GM12872 (cell line): ENCODE results near the gene AMIGO2.

ENCODE experiments used
- TF ChIP-seq, protein P1 (sequence below): IDR thresholded peaks from 3 replicates; pipeline ENCODE4 v1.5.1; 2011; ENCODE audit warnings: low read depth, mild to moderate bottlenecking, low read length, moderate library complexity; ENCODE audit not compliant: insufficient read depth

The AMIGO2 gene

DNA sequence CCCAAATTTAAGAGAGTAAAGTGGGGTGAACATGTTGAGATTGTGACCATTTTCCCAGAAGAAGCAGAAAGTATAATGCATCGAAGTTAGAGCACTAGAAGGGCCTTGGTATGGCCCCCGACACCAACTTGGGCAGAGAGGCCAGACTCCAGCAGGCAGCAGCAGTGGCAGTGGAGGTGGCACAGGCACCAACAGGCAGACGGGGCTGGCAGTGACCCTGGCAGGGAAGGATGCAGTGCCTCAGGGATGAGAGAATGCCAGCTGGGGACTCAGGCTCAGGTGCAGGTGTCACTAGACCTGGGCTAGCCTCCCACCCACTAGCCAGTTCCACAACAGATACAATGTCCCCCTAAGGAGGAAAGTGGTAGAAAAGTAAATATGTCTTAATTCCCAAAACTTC, 27.7 kb upstream of the AMIGO2 start:
- TF ChIP-seq, protein P1, sequence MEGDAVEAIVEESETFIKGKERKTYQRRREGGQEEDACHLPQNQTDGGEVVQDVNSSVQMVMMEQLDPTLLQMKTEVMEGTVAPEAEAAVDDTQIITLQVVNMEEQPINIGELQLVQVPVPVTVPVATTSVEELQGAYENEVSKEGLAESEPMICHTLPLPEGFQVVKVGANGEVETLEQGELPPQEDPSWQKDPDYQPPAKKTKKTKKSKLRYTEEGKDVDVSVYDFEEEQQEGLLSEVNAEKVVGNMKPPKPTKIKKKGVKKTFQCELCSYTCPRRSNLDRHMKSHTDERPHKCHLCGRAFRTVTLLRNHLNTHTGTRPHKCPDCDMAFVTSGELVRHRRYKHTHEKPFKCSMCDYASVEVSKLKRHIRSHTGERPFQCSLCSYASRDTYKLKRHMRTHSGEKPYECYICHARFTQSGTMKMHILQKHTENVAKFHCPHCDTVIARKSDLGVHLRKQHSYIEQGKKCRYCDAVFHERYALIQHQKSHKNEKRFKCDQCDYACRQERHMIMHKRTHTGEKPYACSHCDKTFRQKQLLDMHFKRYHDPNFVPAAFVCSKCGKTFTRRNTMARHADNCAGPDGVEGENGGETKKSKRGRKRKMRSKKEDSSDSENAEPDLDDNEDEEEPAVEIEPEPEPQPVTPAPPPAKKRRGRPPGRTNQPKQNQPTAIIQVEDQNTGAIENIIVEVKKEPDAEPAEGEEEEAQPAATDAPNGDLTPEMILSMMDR, result no peak

DNA sequence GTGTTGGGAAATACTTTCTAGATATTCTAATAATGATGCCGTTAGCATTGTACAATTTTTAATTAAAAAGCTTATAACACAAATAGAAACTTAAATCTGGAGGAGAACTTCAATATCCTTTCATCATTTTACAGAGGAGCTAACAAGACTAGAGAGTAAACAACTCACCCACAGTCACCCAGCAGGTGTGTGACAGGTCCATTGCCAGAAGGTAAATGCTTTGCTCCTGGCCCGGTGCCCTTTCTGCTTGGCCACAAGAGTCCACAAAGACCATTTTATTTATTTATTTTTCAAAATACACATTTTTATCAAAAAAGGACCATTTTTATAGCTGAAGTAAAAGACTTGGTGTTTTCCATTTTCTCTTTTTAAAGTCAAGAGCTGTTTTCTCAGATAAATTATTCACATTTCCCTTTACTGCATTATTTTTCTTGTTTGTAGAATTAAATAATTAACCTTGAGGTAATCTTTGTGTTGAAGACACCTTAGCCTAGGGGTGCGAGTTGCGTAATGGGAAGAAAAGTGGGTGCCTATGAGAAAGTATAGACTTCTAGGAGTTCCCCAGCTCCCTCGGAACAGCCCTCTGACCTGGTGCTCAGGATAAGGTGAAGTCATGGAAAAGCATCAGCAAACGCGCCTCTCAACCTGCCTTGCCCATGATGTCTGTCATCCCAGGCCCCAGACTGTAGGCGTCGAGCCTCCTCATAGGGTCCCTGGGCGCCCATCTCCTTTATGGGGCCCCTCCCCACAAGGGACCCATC, 26.3 kb upstream of the AMIGO2 start:
- TF ChIP-seq, protein P1, result no peak

DNA sequence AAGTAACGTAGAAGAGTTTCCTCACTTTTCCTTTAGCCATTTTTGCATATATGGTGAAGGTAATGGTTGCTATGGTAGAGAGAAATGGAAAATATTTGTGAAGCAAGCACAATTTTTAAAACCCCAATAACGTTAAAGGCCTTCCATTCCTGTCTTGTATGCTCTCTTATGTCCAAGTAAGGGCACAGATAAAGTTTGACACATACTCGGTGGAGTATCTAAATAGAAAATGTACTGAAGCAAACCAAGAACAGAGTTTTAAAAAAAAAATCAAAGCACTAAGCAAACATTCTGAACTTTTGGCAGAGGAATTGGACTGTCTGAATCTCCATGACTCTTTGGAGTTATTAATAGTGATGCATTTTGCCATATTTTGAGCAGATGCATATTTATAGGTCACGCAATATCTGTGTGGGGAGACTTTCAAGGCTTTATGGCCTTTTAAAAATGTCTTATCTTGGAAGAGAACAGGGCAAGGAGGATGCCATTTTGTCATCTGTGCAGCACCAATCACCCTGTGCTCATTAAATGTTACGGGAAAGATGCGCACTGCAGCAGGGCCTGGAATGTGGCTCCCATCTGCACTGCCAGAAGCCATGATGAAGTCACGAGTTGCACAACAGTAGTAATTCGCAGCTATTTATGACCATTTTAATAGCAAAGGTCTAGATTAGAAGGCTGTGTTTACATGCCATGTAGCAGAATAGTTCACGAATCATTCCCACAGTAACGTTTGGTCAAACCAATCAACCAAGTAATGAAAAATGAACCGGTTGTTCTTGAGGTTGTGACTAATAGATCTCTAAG, 23.3 kb upstream of the AMIGO2 start:
- TF ChIP-seq, protein P1, result no peak

DNA sequence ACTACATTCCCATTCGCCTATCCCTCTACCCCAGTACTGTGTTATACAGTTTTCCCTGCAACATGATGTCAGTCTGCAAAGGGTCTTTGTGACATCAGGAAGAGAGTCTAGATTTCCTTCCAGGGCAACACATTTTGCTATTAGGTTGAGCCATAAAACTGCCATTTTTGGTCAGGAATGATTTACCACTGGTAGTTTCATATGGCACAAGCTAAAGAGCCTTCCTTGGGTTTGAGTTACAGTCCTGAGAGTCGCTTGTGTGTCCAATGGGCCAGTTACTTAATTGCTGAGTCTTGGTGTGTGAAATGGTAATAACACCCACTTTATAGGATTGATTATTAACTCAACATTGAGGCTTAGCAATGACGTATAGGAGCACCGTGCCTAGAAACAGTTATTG, 22.6 kb upstream of the AMIGO2 start:
- TF ChIP-seq, protein P1, result no peak

DNA sequence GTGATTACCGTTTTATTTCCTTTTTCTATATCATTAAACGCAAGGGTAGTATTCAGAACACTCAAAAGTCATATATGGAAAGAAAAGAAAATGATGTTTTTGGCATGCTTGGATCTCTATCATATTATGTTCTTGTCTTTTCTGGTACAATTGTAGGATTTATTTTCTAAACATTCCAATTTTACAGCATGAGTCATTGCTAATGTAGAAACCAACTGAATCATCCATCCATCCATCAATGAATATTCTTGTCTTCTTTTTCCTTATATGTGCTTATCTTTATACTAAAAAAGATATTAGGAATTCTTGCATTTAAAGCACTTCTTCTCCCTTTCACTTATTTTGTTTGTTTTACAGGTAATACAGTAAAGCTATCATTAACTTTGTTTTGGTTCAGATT, 20.4 kb upstream of the AMIGO2 start:
- TF ChIP-seq, protein P1, result no peak

DNA sequence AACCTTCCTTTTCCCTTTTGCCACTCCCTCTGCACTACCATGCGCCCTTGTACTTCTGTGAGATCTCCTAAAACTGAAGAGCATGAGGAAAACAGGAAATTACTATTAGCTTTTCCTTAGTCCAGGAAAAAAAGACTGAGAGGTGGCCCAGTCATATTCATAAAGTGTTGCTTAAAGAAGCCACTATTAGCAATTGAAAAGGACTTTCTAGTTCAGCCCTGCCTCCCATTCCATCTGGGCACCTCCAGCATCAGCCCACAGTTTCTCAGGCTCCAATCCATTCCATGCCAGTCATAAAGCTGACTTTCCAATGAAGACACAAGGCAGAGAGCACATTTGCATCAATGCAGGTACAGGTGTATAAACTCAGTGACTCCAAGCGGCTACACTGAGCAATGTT, 19.9 kb upstream of the AMIGO2 start:
- TF ChIP-seq, protein P1, result no peak

DNA sequence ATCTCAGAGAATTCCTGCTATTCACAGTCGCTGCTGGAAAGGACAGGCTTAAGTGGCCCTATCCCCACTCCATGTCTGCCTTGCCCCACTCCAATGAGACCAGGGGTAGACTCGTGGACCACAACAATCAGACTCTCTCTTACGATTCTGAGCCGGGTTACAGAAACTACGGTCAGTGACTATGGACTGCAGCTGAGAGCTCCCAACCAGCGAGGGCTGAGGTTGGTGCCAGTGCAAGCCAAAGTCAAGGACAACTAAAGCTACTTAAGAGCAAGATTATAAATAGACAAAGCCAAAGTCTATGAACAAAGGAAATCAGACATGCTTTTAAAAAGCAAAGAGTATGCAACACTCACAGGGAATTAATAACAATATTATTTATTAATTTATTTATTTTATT, 18.3 kb upstream of the AMIGO2 start:
- TF ChIP-seq, protein P1, result no peak
